Mesendoderm (in vitro differentiated cells): Measurements from ENCODE around the gene DGCR2.
"Not testable (repeated sequence)": the region's sequence is repeated elsewhere in the genome, so short reads cannot be mapped to it uniquely, and the experiment has no call there.

Experiments used
- DNase-seq: peaks from one replicate; pipeline ENCODE4 v3.0.0; 2013
- H2AK5ac ChIP-seq: 2 replicates; pipeline ENCODE4 v1.6.1; 2013; ENCODE audit warnings: low read length, inconsistent platforms
- H2BK120ac ChIP-seq: 2 replicates; pipeline ENCODE4 v1.6.1; 2013; ENCODE audit warnings: low read depth, mild to moderate bottlenecking, low read length, moderate library complexity, mixed read lengths
- H2BK15ac ChIP-seq: replicated peaks from 2 replicates; pipeline ENCODE4 v1.6.1; 2013; ENCODE audit warnings: low read depth, mild to moderate bottlenecking, moderate library complexity
- H2BK5ac ChIP-seq: 2 replicates; pipeline ENCODE4 v1.6.1; 2013; ENCODE audit warnings: low read length, inconsistent platforms
- H3K18ac ChIP-seq: 2 replicates; pipeline ENCODE4 v1.6.1; 2013; ENCODE audit warnings: mild to moderate bottlenecking, low read length, mixed read lengths
- H3K23ac ChIP-seq: one replicate; pipeline ENCODE4 v1.6.1; 2013; ENCODE audit warnings: low read length
- H3K27ac ChIP-seq: 2 replicates; pipeline ENCODE4 v1.5.1; 2013; ENCODE audit warnings: low read depth, mild to moderate bottlenecking, inconsistent platforms, low read length, moderate library complexity
- H3K27me3 ChIP-seq: 2 replicates; pipeline ENCODE4 v1.6.1; 2013; ENCODE audit warnings: low read length, control low read depth, mild to moderate bottlenecking, inconsistent platforms; ENCODE audit not compliant: insufficient read depth, poor library complexity
- H3K36me3 ChIP-seq: 2 replicates; pipeline ENCODE4 v1.6.1; 2013; ENCODE audit warnings: low read length, inconsistent platforms; ENCODE audit not compliant: control insufficient read depth, insufficient read depth
- H3K4ac ChIP-seq: one replicate; pipeline ENCODE4 v1.6.1; 2013; ENCODE audit warnings: low read depth, mild to moderate bottlenecking, low read length, moderate library complexity
- H3K4me1 ChIP-seq: 2 replicates; pipeline ENCODE4 v1.6.1; 2013; ENCODE audit warnings: low read depth, low read length, inconsistent platforms; ENCODE audit not compliant: control insufficient read depth
- H3K4me2 ChIP-seq: 2 replicates; pipeline ENCODE4 v1.6.1; 2013; ENCODE audit warnings: low read length
- H3K4me3 ChIP-seq: 2 replicates; pipeline ENCODE4 v1.5.1; 2013; ENCODE audit warnings: mild to moderate bottlenecking, low read length
- H3K56ac ChIP-seq: one replicate; pipeline ENCODE4 v1.6.1; 2013; ENCODE audit warnings: low read length
- H3K79me1 ChIP-seq: 2 replicates; pipeline ENCODE4 v1.6.1; 2013; ENCODE audit warnings: low read length, inconsistent platforms
- H3K79me2 ChIP-seq: 2 replicates; pipeline ENCODE4 v1.6.1; 2013; ENCODE audit warnings: mild to moderate bottlenecking, low read length; ENCODE audit not compliant: control insufficient read depth, insufficient read depth
- H3K9ac ChIP-seq: 2 replicates; pipeline ENCODE4 v1.6.1; 2013; ENCODE audit warnings: low read length, inconsistent platforms
- H4K5ac ChIP-seq: one replicate; pipeline ENCODE4 v1.6.1; 2013; ENCODE audit warnings: low read length
- H4K8ac ChIP-seq: one replicate; pipeline ENCODE4 v1.6.1; 2013; ENCODE audit warnings: low read depth, mild to moderate bottlenecking, control low read depth, low read length, moderate library complexity
- WGBS: extraction: QIAGEN DNeasy Blood & Tissue Kit; methylation state at CpG from one replicate; pipeline ENCODE4 v1.1.7; 2013; ENCODE audit warnings: low lambda C conversion rate, missing lambda C conversion rate; ENCODE audit not compliant: insufficient coverage; ENCODE audit errors: extremely low coverage; 5-methylcytosine and 5-hydroxymethylcytosine counted together

The DGCR2 gene

GRCh38 chr22:19166421-19166820 lies 44.2 kb upstream of the DGCR2 start:
- no peak overlapping the region for H3K9ac ChIP-seq
- peaks cover 17% of the 10 kb centered on the region for H3K27me3 ChIP-seq
- no CpG with 5 or more reads among the region's 8 CpGs for WGBS
- no peaks in the 10 kb centered on the region for H3K79me1 ChIP-seq
- no peak overlapping the region for H2AK5ac ChIP-seq
- no peak overlapping the region for H3K4me2 ChIP-seq
- H3K4ac ChIP-seq: no peak overlapping the region
- H3K27ac ChIP-seq: no peak overlapping the region
- H3K36me3 ChIP-seq: no peaks in the 10 kb centered on the region
- no peak overlapping the region for H3K56ac ChIP-seq
- DNase-seq: no peak
- no peak overlapping the region for H3K23ac ChIP-seq
- H2BK5ac ChIP-seq: no peak overlapping the region
- no peak overlapping the region for H2BK120ac ChIP-seq
- no peak overlapping the region for H2BK15ac ChIP-seq
- H4K5ac ChIP-seq: no peak overlapping the region
- H3K4me1 ChIP-seq: no peaks in the 10 kb centered on the region
- no peak overlapping the region for H3K18ac ChIP-seq
- no peak overlapping the region for H3K4me3 ChIP-seq
- H3K79me2 ChIP-seq: no peaks in the 10 kb centered on the region
- no peak overlapping the region for H4K8ac ChIP-seq

- no peak overlapping the region for H3K18ac ChIP-seq
- H3K4me2 ChIP-seq: no peak overlapping the region
- no peak overlapping the region for H3K9ac ChIP-seq
- H2BK120ac ChIP-seq: no peak overlapping the region
- H3K4ac ChIP-seq: no peak overlapping the region
- H3K79me1 ChIP-seq: no peaks in the 10 kb centered on the region
- peaks cover 12% of the 10 kb centered on the region for H3K27me3 ChIP-seq
- no peaks in the 10 kb centered on the region for H3K79me2 ChIP-seq
- H3K36me3 ChIP-seq: no peaks in the 10 kb centered on the region
- H3K4me1 ChIP-seq: no peaks in the 10 kb centered on the region
- H2BK15ac ChIP-seq: no peak overlapping the region
- no peak overlapping the region for H3K4me3 ChIP-seq
- H4K8ac ChIP-seq: no peak overlapping the region
- H2AK5ac ChIP-seq: no peak overlapping the region
- no peak overlapping the region for H3K56ac ChIP-seq
- no peak overlapping the region for H3K27ac ChIP-seq
- WGBS: no CpG with 5 or more reads among the region's 6 CpGs
- no peak overlapping the region for H3K23ac ChIP-seq
- H2BK5ac ChIP-seq: no peak overlapping the region
- H4K5ac ChIP-seq: no peak overlapping the region
- DNase-seq: no peak
Measured at GRCh38 chr22:19164425-19164824, 42.2 kb upstream of the DGCR2 start.

GRCh38 chr22:19158649-19159048 lies 36.4 kb upstream of the DGCR2 start:
- not testable (repeated sequence) for H2BK15ac ChIP-seq, H3K4me1 ChIP-seq, H3K18ac ChIP-seq, H3K56ac ChIP-seq, DNase-seq, H3K27ac ChIP-seq, H3K4ac ChIP-seq, H2BK5ac ChIP-seq, H4K8ac ChIP-seq, H3K79me2 ChIP-seq, H2BK120ac ChIP-seq, H4K5ac ChIP-seq, H3K36me3 ChIP-seq, H2AK5ac ChIP-seq, H3K27me3 ChIP-seq, H3K4me3 ChIP-seq, H3K79me1 ChIP-seq, H3K4me2 ChIP-seq, H3K9ac ChIP-seq, H3K23ac ChIP-seq
- no CpG with 5 or more reads among the region's 11 CpGs for WGBS

GRCh38 chr22:19156109-19156508 lies 33.9 kb upstream of the DGCR2 start:
- H2BK5ac ChIP-seq, H2AK5ac ChIP-seq, H3K56ac ChIP-seq, H3K79me2 ChIP-seq, H4K5ac ChIP-seq, H3K4me3 ChIP-seq, H3K4ac ChIP-seq, H3K36me3 ChIP-seq, H3K27ac ChIP-seq, H3K4me1 ChIP-seq, H3K4me2 ChIP-seq, H3K18ac ChIP-seq, H3K79me1 ChIP-seq, H3K23ac ChIP-seq, H3K9ac ChIP-seq, H2BK15ac ChIP-seq, H4K8ac ChIP-seq, H2BK120ac ChIP-seq, DNase-seq: not testable (repeated sequence)
- WGBS: no CpG with 5 or more reads among the region's 9 CpGs
- peaks cover 11% of the 10 kb centered on the region for H3K27me3 ChIP-seq

- Histone ChIP-seq H4K8ac (no peak overlapping the region), H3K4me2 (no peak overlapping the region), H2BK5ac (no peak overlapping the region), H3K36me3 (no peaks in the 10 kb centered on the region), H3K27ac (no peak overlapping the region), H3K18ac (no peak overlapping the region), H3K27me3 (peaks cover 39% of the 10 kb centered on the region), H4K5ac (no peak overlapping the region), H2AK5ac (no peak overlapping the region), H2BK15ac (no peak overlapping the region), H3K23ac (no peak overlapping the region), H3K4me1 (no peaks in the 10 kb centered on the region), H3K4me3 (no peak overlapping the region), H3K9ac (no peak overlapping the region), H3K79me2 (no peaks in the 10 kb centered on the region), H3K79me1 (no peaks in the 10 kb centered on the region), H3K56ac (no peak overlapping the region), H2BK120ac (no peak overlapping the region), H3K4ac (no peak overlapping the region)
- WGBS: no CpG with 5 or more reads among the region's 11 CpGs
- DNase-seq: no peak
Measured at GRCh38 chr22:19152942-19153883, 31.0 kb upstream of the DGCR2 start.
